ENCODE results near the gene TRIM65. TPM values are rescaled to one million over a fixed set of nuclear protein-coding genes. Genes with fewer than 3 reads are reported as not detected.
"Not testable (repeated sequence)": the region's sequence is repeated elsewhere in the genome, so short reads cannot be mapped to it uniquely, and the experiment has no call there.

The TRIM65 gene
- total RNA-seq, 2 donors from 2014 or later: 27.5 to 28.1 TPM

- TF ChIP-seq POLR2A (IDR thresholded peaks at IDR 0.05) (peak; percentile 34), CTCF (IDR thresholded peaks at IDR 0.05) (no peak), POLR2AphosphoS5 (IDR thresholded peaks at IDR 0.05) (no peak)
- intact Hi-C loops (cut with DNase I): loop anchor here (2.0 kb wide), 2 partner anchors 18 to 70 kb away; partner anchors contain the start of gene UNK
- Histone ChIP-seq H3K4me3 (peak overlapping the region; percentile 72 to 89), H3K27ac (peak overlapping the region; percentile 98), H3K27me3 (replicated peaks; ENCODE audit: insufficient read depth) (no peaks in the 10 kb centered on the region), H3K4me1 (replicated peaks) (peaks cover 8% of the 10 kb centered on the region), H3K9me3 (no peaks in the 10 kb centered on the region), H3K36me3 (peaks cover 10 to 11% of the 10 kb centered on the region in 2 donors)
- 0% methylated on average over 16 of the region's 19 CpGs for WGBS
- DNase-seq (ENCODE audit: low spot score): no peak
Measured at GRCh38 chr17:75854881-75855309, 41.9 kb downstream of the TRIM65 start.

GRCh38 chr17:75854101-75854748 is 42.5 kb downstream of the TRIM65 start:
- H3K27me3 ChIP-seq (replicated peaks; ENCODE audit: insufficient read depth): no peaks in the 10 kb centered on the region
- no peaks in the 10 kb centered on the region for H3K9me3 ChIP-seq
- DNase-seq (ENCODE audit: low spot score): no peak
- intact Hi-C loops (cut with DNase I): loop anchor here (2.0 kb wide), 2 partner anchors 19 to 69 kb away; partner anchors contain the start of gene UNK
- H3K36me3 ChIP-seq: peaks cover 14 to 16% of the 10 kb centered on the region in 2 donors
- TF ChIP-seq POLR2AphosphoS5 (IDR thresholded peaks at IDR 0.05) (peak; percentile 53), POLR2A (IDR thresholded peaks at IDR 0.05) (no peak)
- peak overlapping the region; percentile 72 to 89 for H3K4me3 ChIP-seq
- peak overlapping the region; percentile 98 for H3K27ac ChIP-seq
- H3K4me1 ChIP-seq (replicated peaks): peaks cover 8% of the 10 kb centered on the region
- WGBS: 29% methylated on average over 7 of the region's 7 CpGs

GRCh38 chr17:75853433-75853832 is 43.3 kb downstream of the TRIM65 start:
- peaks cover 17 to 18% of the 10 kb centered on the region in 2 donors for H3K36me3 ChIP-seq
- TF ChIP-seq POLR2A (IDR thresholded peaks at IDR 0.05) (no peak), POLR2AphosphoS5 (IDR thresholded peaks at IDR 0.05) (peak; percentile 67)
- no peak overlapping the region for H3K4me3 ChIP-seq
- H3K27me3 ChIP-seq (replicated peaks; ENCODE audit: insufficient read depth): no peaks in the 10 kb centered on the region
- DNase-seq (ENCODE audit: low spot score): no peak
- whole genome bisulfite sequencing: 55% methylated on average over 7 of the region's 7 CpGs
- intact Hi-C loops (cut with DNase I): no loop called here
- H3K4me1 ChIP-seq (replicated peaks): peaks cover 11% of the 10 kb centered on the region
- no peaks in the 10 kb centered on the region for H3K9me3 ChIP-seq
- peak overlapping the region; percentile 98 for H3K27ac ChIP-seq

- H3K4me3 ChIP-seq; DNase-seq (ENCODE audit: low spot score); H3K27me3 ChIP-seq (replicated peaks; ENCODE audit: insufficient read depth); intact Hi-C loops (cut with DNase I); H3K9me3 ChIP-seq: not testable (repeated sequence)
- Histone ChIP-seq H3K27ac (peak overlapping the region in 1 of 2 donors; percentile 5), H3K36me3 (peaks cover 29 to 36% of the 10 kb centered on the region in 2 donors), H3K4me1 (replicated peaks) (peaks cover 11% of the 10 kb centered on the region)
- WGBS: 90% methylated on average over 15 of the region's 15 CpGs
Measured at GRCh38 chr17:75851693-75851991, 45.1 kb downstream of the TRIM65 start.

- H3K4me1 ChIP-seq (replicated peaks): peaks cover 11% of the 10 kb centered on the region
- no peak for DNase-seq (ENCODE audit: low spot score)
Measured at GRCh38 chr17:75850928-75851692, 45.6 kb downstream of the TRIM65 start.

More at GRCh38 chr17:75850928-75851692, 45.6 kb downstream of the TRIM65 start:
- Histone ChIP-seq H3K36me3 (peaks cover 33 to 40% of the 10 kb centered on the region in 2 donors), H3K9me3 (no peaks in the 10 kb centered on the region), H3K27ac (peak overlapping the region in 1 of 2 donors; percentile 5), H3K27me3 (replicated peaks; ENCODE audit: insufficient read depth) (no peaks in the 10 kb centered on the region), H3K4me3 (no peak overlapping the region)
- WGBS: 88% methylated on average over 12 of the region's 12 CpGs
- TF ChIP-seq POLR2A (IDR thresholded peaks at IDR 0.05) (no peak), POLR2AphosphoS5 (IDR thresholded peaks at IDR 0.05) (no peak), CTCF (IDR thresholded peaks at IDR 0.05) (no peak)
- intact Hi-C loops (cut with DNase I): no loop called here
